GM23338 (cell line): ENCODE results near the gene BTK. TPM values are rescaled to one million over a fixed set of nuclear protein-coding genes. Genes with fewer than 3 reads are reported as not detected.

Experiments used
- ATAC-seq: fragments of 200-7000 bp; cut with Tn5 transposase; 3 replicates; pipeline ENCODE4 v1.9.1; 2020
- DNase-seq: peaks from one replicate; pipeline ENCODE4 v3.0.0-alpha.2; 2015; ENCODE audit warnings: low spot score
- H2AFZ ChIP-seq: fragments of 200-600 bp; sonication (generic); 2 replicates; pipeline ENCODE4 v1.8.0; 2016; ENCODE audit warnings: antibody characterized with exemption, mild to moderate bottlenecking, moderate library complexity
- H3F3A ChIP-seq: fragments of 200-600 bp; sonication (generic); replicated peaks from 2 replicates; pipeline ENCODE4 v1.8.0; 2017; ENCODE audit warnings: antibody characterized with exemption, mixed run types, low read depth
- H3K27ac ChIP-seq: fragments of 200-600 bp; sonication (generic); 2 replicates; pipeline ENCODE4 v1.6.1; 2016; ENCODE audit warnings: low read depth
- H3K27me3 ChIP-seq: fragments of 200-600 bp; sonication (generic); 2 replicates; pipeline ENCODE4 v1.8.0; 2016; ENCODE audit warnings: mild to moderate bottlenecking, mixed run types, moderate library complexity; ENCODE audit not compliant: insufficient read depth
- H3K36me3 ChIP-seq: fragments of 200-600 bp; sonication (generic); 2 replicates; pipeline ENCODE4 v1.8.0; 2016; ENCODE audit warnings: mild to moderate bottlenecking; ENCODE audit not compliant: insufficient read depth
- H3K4me1 ChIP-seq: fragments of 200-600 bp; sonication (generic); 2 replicates; pipeline ENCODE4 v1.8.0; 2016; ENCODE audit warnings: mild to moderate bottlenecking, moderate library complexity; ENCODE audit not compliant: insufficient read depth
- H3K4me2 ChIP-seq: fragments of 200-600 bp; sonication (generic); 2 replicates; pipeline ENCODE4 v1.7.1; 2017; ENCODE audit warnings: mixed run types
- H3K4me3 ChIP-seq: fragments of 200-600 bp; sonication (generic); 2 replicates; pipeline ENCODE4 v1.6.1; 2016; ENCODE audit warnings: mixed run types
- H3K79me2 ChIP-seq: fragments of 200-600 bp; sonication (generic); replicated peaks from 2 replicates; pipeline ENCODE4 v1.8.0; 2017; ENCODE audit warnings: mild to moderate bottlenecking; ENCODE audit not compliant: insufficient read depth
- H3K9me2 ChIP-seq: fragments of 200-600 bp; sonication (generic); 2 replicates; pipeline ENCODE4 v1.8.0; 2017; ENCODE audit not compliant: insufficient read depth
- H4K20me1 ChIP-seq: fragments of 200-600 bp; sonication (generic); replicated peaks from 2 replicates; pipeline ENCODE4 v1.8.0; 2017; ENCODE audit warnings: mild to moderate bottlenecking; ENCODE audit not compliant: insufficient read depth
- H3K27ac Mint-ChIP-seq: 2 replicates; pipeline ENCODE4 v1.8.0; 2020; ENCODE audit warnings: inconsistent platforms, mild to moderate bottlenecking, moderate library complexity, mixed read lengths
- H3K27me3 Mint-ChIP-seq: 3 replicates; pipeline ENCODE4 v1.8.0; 2022; ENCODE audit warnings: low read depth, mild to moderate bottlenecking, moderate library complexity, mixed read lengths, inconsistent platforms; ENCODE audit not compliant: insufficient read depth, poor library complexity
- H3K36me3 Mint-ChIP-seq: 3 replicates; pipeline ENCODE4 v1.8.0; 2021; ENCODE audit warnings: low read depth, mild to moderate bottlenecking, inconsistent platforms, moderate library complexity, mixed read lengths
- H3K4me1 Mint-ChIP-seq: 3 replicates; pipeline ENCODE4 v1.8.0; 2020; ENCODE audit warnings: mild to moderate bottlenecking, inconsistent platforms, mixed read lengths
- H3K4me3 Mint-ChIP-seq: 3 replicates; pipeline ENCODE4 v1.8.0; 2021; ENCODE audit warnings: moderate library complexity, mild to moderate bottlenecking, inconsistent platforms, mixed read lengths
- H3K9me3 Mint-ChIP-seq: 3 replicates; pipeline ENCODE4 v1.8.0; 2020; ENCODE audit warnings: moderate library complexity, mild to moderate bottlenecking, inconsistent platforms, mixed read lengths
- CREB1 ChIP-seq: fragments of 250-450 bp; sonication (Bioruptor Pico); IDR thresholded peaks from 2 replicates; pipeline ENCODE4 v1.5.0; 2020; ENCODE audit warnings: low read depth, mild to moderate bottlenecking, moderate library complexity
- EZH2 ChIP-seq: fragments of 200-600 bp; sonication (generic); IDR thresholded peaks from one replicate; pipeline ENCODE4 v1.8.0; 2017; ENCODE audit warnings: antibody characterized with exemption, mild to moderate bottlenecking, low read depth; ENCODE audit not compliant: unreplicated experiment
- EZH2phosphoT487 ChIP-seq: fragments of 200-600 bp; sonication (generic); IDR thresholded peaks from one replicate; pipeline ENCODE4 v1.8.1; 2018; ENCODE audit warnings: antibody characterized with exemption; ENCODE audit not compliant: unreplicated experiment
- JUNB ChIP-seq: IDR thresholded peaks from one replicate; pipeline ENCODE4 v1.6.1; 2016; ENCODE audit warnings: antibody characterized with exemption; ENCODE audit not compliant: unreplicated experiment
- NANOG ChIP-seq: IDR thresholded peaks from 2 replicates; pipeline ENCODE4 v1.6.1; 2016; ENCODE audit warnings: antibody characterized with exemption, borderline replicate concordance
- POLR2AphosphoS5 ChIP-seq: IDR thresholded peaks from 2 replicates; pipeline ENCODE4 v1.6.1; 2016; ENCODE audit warnings: antibody characterized with exemption, low read depth
- STAT1 ChIP-seq: IDR thresholded peaks from one replicate; pipeline ENCODE4 v1.6.1; 2016; ENCODE audit warnings: antibody characterized with exemption; ENCODE audit not compliant: unreplicated experiment
- ZNF114 ChIP-seq: fragments of 250-450 bp; sonication (Bioruptor Pico); IDR thresholded peaks from 2 replicates; pipeline ENCODE4 v1.5.0; 2020; ENCODE audit warnings: mild to moderate bottlenecking, moderate library complexity
- ZNF331 ChIP-seq: fragments of 250-450 bp; sonication (Bioruptor Pico); IDR thresholded peaks from 2 replicates; pipeline ENCODE4 v1.5.0; 2020; ENCODE audit warnings: low read depth, mild to moderate bottlenecking, moderate library complexity
- polyA plus RNA-seq: library from polyadenylated mRNA; unstranded; fragments of >200 nt; fragmentation: Nextera tagmentation; extraction: Ambion mirVana; gene quantifications from 2 replicates; pipeline ENCODE4 v1.2.1, GENCODE V29; 2016
- total RNA-seq: library from RNA; depleted of rRNA; stranded (reverse); fragments of >200 nt; shearing (Covaris generic); gene quantifications from 2 replicates; pipeline ENCODE4 v1.2.3, GENCODE V29; 2014
- TF ChIP-seq, protein P1 (sequence below): fragments of 250-450 bp; sonication (Bioruptor Pico); IDR thresholded peaks from 2 replicates; pipeline ENCODE4 v1.5.0; 2020; ENCODE audit warnings: mild to moderate bottlenecking, moderate library complexity
- TF ChIP-seq, protein P2 (sequence below): IDR thresholded peaks from one replicate; pipeline ENCODE4 v1.6.1; 2018; ENCODE audit warnings: antibody characterized with exemption; ENCODE audit not compliant: unreplicated experiment
- TF ChIP-seq, protein P3 (sequence below): IDR thresholded peaks from 2 replicates; pipeline ENCODE4 v1.6.1; 2016; ENCODE audit warnings: antibody characterized with exemption
- TF ChIP-seq, protein P4 (sequence below), 2 experiments: fragments of 200-600 bp in 1 of 2; sonication (generic) in 1 of 2; conservative IDR thresholded peaks; 2 replicates each; pipeline versions ENCODE4 v1.5.1 to v1.6.1; 2016 to 2017; ENCODE audit warnings: antibody characterized with exemption in 2 of 2, low read depth in 2 of 2, mild to moderate bottlenecking in 2 of 2, moderate library complexity in 1 of 2

The BTK gene
- total and polyA plus RNA-seq, 2 experiments from 2014 or later = 0.19 to 0.31 TPM

DNA sequence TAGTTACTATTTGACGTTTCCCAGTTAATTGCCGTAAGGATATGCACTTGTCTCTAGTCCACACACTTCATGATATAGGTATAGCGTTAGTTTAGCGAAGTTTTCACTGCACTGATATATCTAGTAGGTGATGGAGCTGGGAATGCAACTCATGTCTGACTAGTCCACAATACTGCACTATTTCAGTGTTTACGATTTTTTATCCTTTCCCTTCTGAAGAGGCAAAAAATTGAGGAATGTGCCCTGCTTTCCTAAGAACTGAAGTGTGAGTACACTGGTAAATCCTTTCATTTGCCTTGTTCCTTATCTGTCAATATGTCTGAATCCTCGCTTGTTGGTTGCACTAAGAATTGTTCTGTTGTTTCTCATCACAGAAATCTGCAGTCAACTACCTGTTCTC, 5.8 kb upstream of the BTK start:
- Histone ChIP-seq H4K20me1 (no peaks in the 10 kb centered on the region; the same call in 1 of the 2 replicates), H3K4me3 (peak overlapping the region; percentile 81), H3K79me2 (peaks cover 26% of the 10 kb centered on the region), H3K4me2 (peak overlapping the region; percentile 91), H3K36me3 (peaks cover 33% of the 10 kb centered on the region), H3K4me1 (no peaks in the 10 kb centered on the region; the same call in 1 of the 2 replicates), H3K27ac (peak overlapping the region; percentile 97), H3K9me2 (no peaks in the 10 kb centered on the region), H3F3A (peaks cover 29% of the 10 kb centered on the region), H3K27me3 (no peaks in the 10 kb centered on the region), H2AFZ (no peak overlapping the region)
- Mint-ChIP-seq H3K36me3 (peaks cover 50% of the 10 kb centered on the region), H3K4me3 (peak overlapping the region; percentile 98), H3K9me3 (no peaks in the 10 kb centered on the region), H3K27me3 (peaks cover 16% of the 10 kb centered on the region), H3K27ac (peak overlapping the region; percentile 99), H3K4me1 (peaks cover under 1% of the 10 kb centered on the region; the same call in 2 of the 3 replicates)
- ATAC-seq (no peak), DNase-seq (no peak)
- TF ChIP-seq ZNF114 (no peak), EZH2phosphoT487 (no peak), EZH2 (no peak), POLR2AphosphoS5 (no peak), CREB1 (no peak), ZNF331 (CRISPR knock-in tag) (no peak), JUNB (no peak), STAT1 (no peak), NANOG (no peak)
- TF ChIP-seq, protein P1, sequence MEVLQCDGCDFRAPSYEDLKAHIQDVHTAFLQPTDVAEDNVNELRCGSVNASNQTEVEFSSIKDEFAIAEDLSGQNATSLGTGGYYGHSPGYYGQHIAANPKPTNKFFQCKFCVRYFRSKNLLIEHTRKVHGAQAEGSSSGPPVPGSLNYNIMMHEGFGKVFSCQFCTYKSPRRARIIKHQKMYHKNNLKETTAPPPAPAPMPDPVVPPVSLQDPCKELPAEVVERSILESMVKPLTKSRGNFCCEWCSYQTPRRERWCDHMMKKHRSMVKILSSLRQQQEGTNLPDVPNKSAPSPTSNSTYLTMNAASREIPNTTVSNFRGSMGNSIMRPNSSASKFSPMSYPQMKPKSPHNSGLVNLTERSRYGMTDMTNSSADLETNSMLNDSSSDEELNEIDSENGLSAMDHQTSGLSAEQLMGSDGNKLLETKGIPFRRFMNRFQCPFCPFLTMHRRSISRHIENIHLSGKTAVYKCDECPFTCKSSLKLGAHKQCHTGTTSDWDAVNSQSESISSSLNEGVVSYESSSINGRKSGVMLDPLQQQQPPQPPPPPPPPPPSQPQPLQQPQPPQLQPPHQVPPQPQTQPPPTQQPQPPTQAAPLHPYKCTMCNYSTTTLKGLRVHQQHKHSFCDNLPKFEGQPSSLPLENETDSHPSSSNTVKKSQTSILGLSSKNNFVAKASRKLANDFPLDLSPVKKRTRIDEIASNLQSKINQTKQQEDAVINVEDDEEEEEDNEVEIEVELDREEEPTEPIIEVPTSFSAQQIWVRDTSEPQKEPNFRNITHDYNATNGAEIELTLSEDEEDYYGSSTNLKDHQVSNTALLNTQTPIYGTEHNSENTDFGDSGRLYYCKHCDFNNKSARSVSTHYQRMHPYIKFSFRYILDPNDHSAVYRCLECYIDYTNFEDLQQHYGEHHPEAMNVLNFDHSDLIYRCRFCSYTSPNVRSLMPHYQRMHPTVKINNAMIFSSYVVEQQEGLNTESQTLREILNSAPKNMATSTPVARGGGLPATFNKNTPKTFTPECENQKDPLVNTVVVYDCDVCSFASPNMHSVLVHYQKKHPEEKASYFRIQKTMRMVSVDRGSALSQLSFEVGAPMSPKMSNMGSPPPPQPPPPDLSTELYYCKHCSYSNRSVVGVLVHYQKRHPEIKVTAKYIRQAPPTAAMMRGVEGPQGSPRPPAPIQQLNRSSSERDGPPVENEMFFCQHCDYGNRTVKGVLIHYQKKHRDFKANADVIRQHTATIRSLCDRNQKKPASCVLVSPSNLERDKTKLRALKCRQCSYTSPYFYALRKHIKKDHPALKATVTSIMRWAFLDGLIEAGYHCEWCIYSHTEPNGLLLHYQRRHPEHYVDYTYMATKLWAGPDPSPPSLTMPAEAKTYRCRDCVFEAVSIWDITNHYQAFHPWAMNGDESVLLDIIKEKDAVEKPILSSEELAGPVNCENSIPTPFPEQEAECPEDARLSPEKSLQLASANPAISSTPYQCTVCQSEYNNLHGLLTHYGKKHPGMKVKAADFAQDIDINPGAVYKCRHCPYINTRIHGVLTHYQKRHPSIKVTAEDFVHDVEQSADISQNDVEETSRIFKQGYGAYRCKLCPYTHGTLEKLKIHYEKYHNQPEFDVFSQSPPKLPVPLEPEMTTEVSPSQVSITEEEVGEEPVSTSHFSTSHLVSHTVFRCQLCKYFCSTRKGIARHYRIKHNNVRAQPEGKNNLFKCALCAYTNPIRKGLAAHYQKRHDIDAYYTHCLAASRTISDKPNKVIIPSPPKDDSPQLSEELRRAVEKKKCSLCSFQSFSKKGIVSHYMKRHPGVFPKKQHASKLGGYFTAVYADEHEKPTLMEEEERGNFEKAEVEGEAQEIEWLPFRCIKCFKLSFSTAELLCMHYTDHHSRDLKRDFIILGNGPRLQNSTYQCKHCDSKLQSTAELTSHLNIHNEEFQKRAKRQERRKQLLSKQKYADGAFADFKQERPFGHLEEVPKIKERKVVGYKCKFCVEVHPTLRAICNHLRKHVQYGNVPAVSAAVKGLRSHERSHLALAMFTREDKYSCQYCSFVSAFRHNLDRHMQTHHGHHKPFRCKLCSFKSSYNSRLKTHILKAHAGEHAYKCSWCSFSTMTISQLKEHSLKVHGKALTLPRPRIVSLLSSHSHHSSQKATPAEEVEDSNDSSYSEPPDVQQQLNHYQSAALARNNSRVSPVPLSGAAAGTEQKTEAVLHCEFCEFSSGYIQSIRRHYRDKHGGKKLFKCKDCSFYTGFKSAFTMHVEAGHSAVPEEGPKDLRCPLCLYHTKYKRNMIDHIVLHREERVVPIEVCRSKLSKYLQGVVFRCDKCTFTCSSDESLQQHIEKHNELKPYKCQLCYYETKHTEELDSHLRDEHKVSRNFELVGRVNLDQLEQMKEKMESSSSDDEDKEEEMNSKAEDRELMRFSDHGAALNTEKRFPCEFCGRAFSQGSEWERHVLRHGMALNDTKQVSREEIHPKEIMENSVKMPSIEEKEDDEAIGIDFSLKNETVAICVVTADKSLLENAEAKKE (CRISPR knock-in tag) = no peak
- TF ChIP-seq, protein P2, sequence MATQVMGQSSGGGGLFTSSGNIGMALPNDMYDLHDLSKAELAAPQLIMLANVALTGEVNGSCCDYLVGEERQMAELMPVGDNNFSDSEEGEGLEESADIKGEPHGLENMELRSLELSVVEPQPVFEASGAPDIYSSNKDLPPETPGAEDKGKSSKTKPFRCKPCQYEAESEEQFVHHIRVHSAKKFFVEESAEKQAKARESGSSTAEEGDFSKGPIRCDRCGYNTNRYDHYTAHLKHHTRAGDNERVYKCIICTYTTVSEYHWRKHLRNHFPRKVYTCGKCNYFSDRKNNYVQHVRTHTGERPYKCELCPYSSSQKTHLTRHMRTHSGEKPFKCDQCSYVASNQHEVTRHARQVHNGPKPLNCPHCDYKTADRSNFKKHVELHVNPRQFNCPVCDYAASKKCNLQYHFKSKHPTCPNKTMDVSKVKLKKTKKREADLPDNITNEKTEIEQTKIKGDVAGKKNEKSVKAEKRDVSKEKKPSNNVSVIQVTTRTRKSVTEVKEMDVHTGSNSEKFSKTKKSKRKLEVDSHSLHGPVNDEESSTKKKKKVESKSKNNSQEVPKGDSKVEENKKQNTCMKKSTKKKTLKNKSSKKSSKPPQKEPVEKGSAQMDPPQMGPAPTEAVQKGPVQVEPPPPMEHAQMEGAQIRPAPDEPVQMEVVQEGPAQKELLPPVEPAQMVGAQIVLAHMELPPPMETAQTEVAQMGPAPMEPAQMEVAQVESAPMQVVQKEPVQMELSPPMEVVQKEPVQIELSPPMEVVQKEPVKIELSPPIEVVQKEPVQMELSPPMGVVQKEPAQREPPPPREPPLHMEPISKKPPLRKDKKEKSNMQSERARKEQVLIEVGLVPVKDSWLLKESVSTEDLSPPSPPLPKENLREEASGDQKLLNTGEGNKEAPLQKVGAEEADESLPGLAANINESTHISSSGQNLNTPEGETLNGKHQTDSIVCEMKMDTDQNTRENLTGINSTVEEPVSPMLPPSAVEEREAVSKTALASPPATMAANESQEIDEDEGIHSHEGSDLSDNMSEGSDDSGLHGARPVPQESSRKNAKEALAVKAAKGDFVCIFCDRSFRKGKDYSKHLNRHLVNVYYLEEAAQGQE = no peak
- TF ChIP-seq, protein P3, sequence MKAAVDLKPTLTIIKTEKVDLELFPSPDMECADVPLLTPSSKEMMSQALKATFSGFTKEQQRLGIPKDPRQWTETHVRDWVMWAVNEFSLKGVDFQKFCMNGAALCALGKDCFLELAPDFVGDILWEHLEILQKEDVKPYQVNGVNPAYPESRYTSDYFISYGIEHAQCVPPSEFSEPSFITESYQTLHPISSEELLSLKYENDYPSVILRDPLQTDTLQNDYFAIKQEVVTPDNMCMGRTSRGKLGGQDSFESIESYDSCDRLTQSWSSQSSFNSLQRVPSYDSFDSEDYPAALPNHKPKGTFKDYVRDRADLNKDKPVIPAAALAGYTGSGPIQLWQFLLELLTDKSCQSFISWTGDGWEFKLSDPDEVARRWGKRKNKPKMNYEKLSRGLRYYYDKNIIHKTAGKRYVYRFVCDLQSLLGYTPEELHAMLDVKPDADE = no peak
- TF ChIP-seq, protein P4, sequence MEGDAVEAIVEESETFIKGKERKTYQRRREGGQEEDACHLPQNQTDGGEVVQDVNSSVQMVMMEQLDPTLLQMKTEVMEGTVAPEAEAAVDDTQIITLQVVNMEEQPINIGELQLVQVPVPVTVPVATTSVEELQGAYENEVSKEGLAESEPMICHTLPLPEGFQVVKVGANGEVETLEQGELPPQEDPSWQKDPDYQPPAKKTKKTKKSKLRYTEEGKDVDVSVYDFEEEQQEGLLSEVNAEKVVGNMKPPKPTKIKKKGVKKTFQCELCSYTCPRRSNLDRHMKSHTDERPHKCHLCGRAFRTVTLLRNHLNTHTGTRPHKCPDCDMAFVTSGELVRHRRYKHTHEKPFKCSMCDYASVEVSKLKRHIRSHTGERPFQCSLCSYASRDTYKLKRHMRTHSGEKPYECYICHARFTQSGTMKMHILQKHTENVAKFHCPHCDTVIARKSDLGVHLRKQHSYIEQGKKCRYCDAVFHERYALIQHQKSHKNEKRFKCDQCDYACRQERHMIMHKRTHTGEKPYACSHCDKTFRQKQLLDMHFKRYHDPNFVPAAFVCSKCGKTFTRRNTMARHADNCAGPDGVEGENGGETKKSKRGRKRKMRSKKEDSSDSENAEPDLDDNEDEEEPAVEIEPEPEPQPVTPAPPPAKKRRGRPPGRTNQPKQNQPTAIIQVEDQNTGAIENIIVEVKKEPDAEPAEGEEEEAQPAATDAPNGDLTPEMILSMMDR (conservative IDR thresholded peaks at IDR 0.05; ENCODE audit: low read depth in 2 of 2) = no peak
